Measurements from ENCODE around the gene TINCR. TPM values are rescaled to one million over a fixed set of nuclear protein-coding genes. Genes with fewer than 3 reads are reported as not detected.

TINCR gene
- total RNA-seq, 4 donors from 2014 or later = 13.2 to 45.3 (median 22.7) TPM; not detected in 1

GRCh38 chr19:5520501-5520900 is 47.3 kb downstream of the TINCR start:
- Histone ChIP-seq H3K4me3 (no peak overlapping the region), H3K4me1 (no peaks in the 10 kb centered on the region), H3K27me3 (peaks cover 3% of the 10 kb centered on the region), H3K9me3 (peaks cover 7 to 12% of the 10 kb centered on the region in 2 donors), H3K27ac (no peak overlapping the region), H3K36me3 (no peaks in the 10 kb centered on the region)
- 87 to 100% methylated on average over 1 to 4 of the region's 4 CpGs for WGBS, 2 donors (ENCODE audit: low coverage in 1 of 2)
- in situ Hi-C loops (cut with MboI; ENCODE audit: low pct_ligation_motif_present in 1 of 4, low pct_unique_long_range_greater_than_20kb in 1 of 4, low sequenced_read_pairs in 3 of 4) (no loop called here), intact Hi-C loops (cut with DNase I; ENCODE audit: low total_unique reads) (no loop called here)
- no peak for DNase-seq
- no peak for TF ChIP-seq EP300 (IDR thresholded peaks at IDR 0.05; ENCODE audit: low read depth)
- TF ChIP-seq CTCF (IDR thresholded peaks at IDR 0.05) = no peak
- no peak for TF ChIP-seq POLR2A (IDR thresholded peaks at IDR 0.05)
- no peak for TF ChIP-seq POLR2AphosphoS5 (IDR thresholded peaks at IDR 0.05)

- intact Hi-C loops (cut with DNase I; ENCODE audit: low total_unique reads) = no loop called here
- DNase-seq = no peak
- peaks cover 7 to 12% of the 10 kb centered on the region in 2 donors for H3K9me3 ChIP-seq
- 50 to 53% methylated on average over 1 to 4 of the region's 4 CpGs for WGBS, 2 donors (ENCODE audit: low coverage in 1 of 2)
- TF ChIP-seq CTCF (IDR thresholded peaks at IDR 0.05) (no peak), POLR2A (IDR thresholded peaks at IDR 0.05) (no peak), EP300 (IDR thresholded peaks at IDR 0.05; ENCODE audit: low read depth) (no peak), POLR2AphosphoS5 (IDR thresholded peaks at IDR 0.05) (no peak)
- no peaks in the 10 kb centered on the region for H3K4me1 ChIP-seq
- peaks cover 3% of the 10 kb centered on the region for H3K27me3 ChIP-seq
- H3K36me3 ChIP-seq = no peaks in the 10 kb centered on the region
- in situ Hi-C loops (cut with MboI; ENCODE audit: low pct_ligation_motif_present in 1 of 4, low pct_unique_long_range_greater_than_20kb in 1 of 4, low sequenced_read_pairs in 3 of 4) = no loop called here
- no peak overlapping the region for H3K4me3 ChIP-seq
- no peak overlapping the region for H3K27ac ChIP-seq
These were observed 48.7 kb downstream of the TINCR start for GRCh38 chr19:5519076-5519475.

GRCh38 chr19:5515737-5516136 is 52.0 kb downstream of the TINCR start:
- no peaks in the 10 kb centered on the region for H3K36me3 ChIP-seq
- in situ Hi-C loops (cut with MboI; ENCODE audit: low pct_ligation_motif_present in 1 of 4, low pct_unique_long_range_greater_than_20kb in 1 of 4, low sequenced_read_pairs in 3 of 4) (no loop called here), intact Hi-C loops (cut with DNase I; ENCODE audit: low total_unique reads) (no loop called here)
- H3K4me1 ChIP-seq = no peaks in the 10 kb centered on the region
- H3K9me3 ChIP-seq = peaks cover 7 to 12% of the 10 kb centered on the region in 2 donors
- H3K27me3 ChIP-seq = no peaks in the 10 kb centered on the region
- no peak overlapping the region for H3K27ac ChIP-seq
- DNase-seq = no peak
- TF ChIP-seq EP300 (IDR thresholded peaks at IDR 0.05; ENCODE audit: low read depth) (no peak), POLR2A (IDR thresholded peaks at IDR 0.05) (no peak), CTCF (IDR thresholded peaks at IDR 0.05) (no peak), POLR2AphosphoS5 (IDR thresholded peaks at IDR 0.05) (no peak)
- 76 to 100% methylated on average over 1 to 5 of the region's 5 CpGs for WGBS, 2 donors (ENCODE audit: low coverage in 1 of 2)
- no peak overlapping the region for H3K4me3 ChIP-seq

GRCh38 chr19:5514001-5514400 is 53.8 kb downstream of the TINCR start:
- H3K27ac ChIP-seq = no peak overlapping the region
- H3K9me3 ChIP-seq = peaks cover 7% of the 10 kb centered on the region in 2 donors
- no peaks in the 10 kb centered on the region for H3K36me3 ChIP-seq
- no peaks in the 10 kb centered on the region for H3K4me1 ChIP-seq
- in situ Hi-C loops (cut with MboI; ENCODE audit: low pct_ligation_motif_present in 1 of 4, low pct_unique_long_range_greater_than_20kb in 1 of 4, low sequenced_read_pairs in 3 of 4) (no loop called here), intact Hi-C loops (cut with DNase I; ENCODE audit: low total_unique reads) (no loop called here)
- 56% methylated on average over 3 of the region's 3 CpGs for WGBS, 2 donors (ENCODE audit: low coverage in 1 of 2)
- H3K4me3 ChIP-seq = no peak overlapping the region
- no peaks in the 10 kb centered on the region for H3K27me3 ChIP-seq
- TF ChIP-seq CTCF (IDR thresholded peaks at IDR 0.05) = no peak
- TF ChIP-seq POLR2AphosphoS5 (IDR thresholded peaks at IDR 0.05) = no peak
- no peak for TF ChIP-seq POLR2A (IDR thresholded peaks at IDR 0.05)
- TF ChIP-seq EP300 (IDR thresholded peaks at IDR 0.05; ENCODE audit: low read depth) = no peak
- no peak for DNase-seq
